Body of pancreas (tissue), 4 donors: ENCODE results near the gene FBXO22. TPM values are rescaled to one million over a fixed set of nuclear protein-coding genes. Genes with fewer than 3 reads are reported as not detected.

Experiments
- ATAC-seq: fragments of 150-250 bp; one replicate; pipeline ENCODE4 v1.9.1; 2016
- DNase-seq, 4 donors: peaks; one replicate each; pipeline ENCODE4 v3.0.0-alpha.2; 2019
- H3K27ac ChIP-seq, 4 donors: fragments of 200-600 bp; sonication (generic); 1 replicate in 3 of 4; 2 replicates in 1 of 4; pipeline versions ENCODE4 v1.5.1 to v1.6.1; 2016 to 2019; ENCODE audit warnings: mild to moderate bottlenecking in 1 of 4, mixed read lengths in 1 of 4, moderate library complexity in 1 of 4
- H3K27me3 ChIP-seq, 2 donors: fragments of 200-600 bp; sonication (generic); one replicate each; pipeline ENCODE4 v1.6.0; 2016; ENCODE audit warnings: mild to moderate bottlenecking in 1 of 2
- H3K36me3 ChIP-seq, 2 donors: fragments of 200-600 bp; sonication (generic); replicated peaks in 1 of 2; 2 replicates each; pipeline ENCODE4 v1.5.1; 2016; ENCODE audit warnings: low read depth in 2 of 2; ENCODE audit not compliant: insufficient read depth in 1 of 2
- H3K4me1 ChIP-seq: fragments of 200-600 bp; sonication (generic); one replicate; pipeline ENCODE4 v1.6.0; 2016
- H3K4me3 ChIP-seq, 2 donors: fragments of 200-600 bp; sonication (generic); 1 replicate in 1 of 2; 2 replicates in 1 of 2; pipeline ENCODE4 v1.5.1; 2016 to 2019
- H3K9me3 ChIP-seq, 3 donors: fragments of 200-600 bp; sonication (generic); 1 replicate in 2 of 3; 2 replicates in 1 of 3; pipeline ENCODE4 v1.5.1; 2016
- CTCF ChIP-seq, 7 experiments: fragments of 450-650 bp in 4 of 7; fragments of 200-600 bp in 3 of 7; sonication (generic) in 3 of 7; IDR thresholded peaks; one replicate each; pipeline ENCODE4 v1.5.1; 2016 to 2019; ENCODE audit warnings: antibody characterized with exemption in 7 of 7
- POLR2A ChIP-seq, 3 donors: fragments of 450-650 bp; IDR thresholded peaks; one replicate each; pipeline ENCODE4 v1.6.1; 2016; ENCODE audit warnings: antibody characterized with exemption in 3 of 3, mild to moderate bottlenecking in 2 of 3
- WGBS, 2 donors: methylation state at CpG; one replicate each; pipeline ENCODE4 v1.1.5; 2017; 5-methylcytosine and 5-hydroxymethylcytosine counted together
- intact Hi-C: fragments of 100-400 bp; cut with DNase I; formaldehyde crosslinking; loops from one replicate; pipeline ENCODE4 v1.15.1; 2023
- total RNA-seq, 2 donors: library from RNA; depleted of rRNA; stranded (reverse); fragments of >200 nt; gene quantifications; one replicate each; pipeline ENCODE4 v1.1.0, GENCODE V29; 2016

Gene FBXO22
- total RNA-seq, 2 donors from 2014 or later, result 13.5 to 23.9 TPM

GRCh38 chr15:75923756-75924155, 20.1 kb downstream of the FBXO22 start:
- H3K27ac ChIP-seq, result no peak overlapping the region
- no peak overlapping the region for H3K4me3 ChIP-seq
- H3K27me3 ChIP-seq, result no peaks in the 10 kb centered on the region
- intact Hi-C loops, result no loop called here
- no peaks in the 10 kb centered on the region for H3K36me3 ChIP-seq
- WGBS, 2 donors, result 93 to 96% methylated on average over 4 of the region's 4 CpGs
- H3K9me3 ChIP-seq, result no peaks in the 10 kb centered on the region
- ATAC-seq (no peak), DNase-seq (no peak)
- peaks cover 10% of the 10 kb centered on the region for H3K4me1 ChIP-seq
- TF ChIP-seq POLR2A (IDR thresholded peaks at IDR 0.05) (no peak), CTCF (IDR thresholded peaks at IDR 0.05) (no peak)

- no peaks in the 10 kb centered on the region for H3K9me3 ChIP-seq
- intact Hi-C loops, result no loop called here
- peaks cover 10% of the 10 kb centered on the region for H3K4me1 ChIP-seq
- no peak overlapping the region for H3K4me3 ChIP-seq
- TF ChIP-seq POLR2A (IDR thresholded peaks at IDR 0.05) (no peak), CTCF (IDR thresholded peaks at IDR 0.05) (no peak)
- no peaks in the 10 kb centered on the region for H3K36me3 ChIP-seq
- H3K27me3 ChIP-seq, result no peaks in the 10 kb centered on the region
- no peak overlapping the region for H3K27ac ChIP-seq
- DNase-seq, result no peak
- ATAC-seq, result no peak
- 57 to 76% methylated on average over 1 of the region's 1 CpG for WGBS, 2 donors
These were observed 20.9 kb downstream of the FBXO22 start for GRCh38 chr15:75924576-75924975.

GRCh38 chr15:75925440-75925839, 21.8 kb downstream of the FBXO22 start:
- H3K4me1 ChIP-seq, result peaks cover 17% of the 10 kb centered on the region
- WGBS, 2 donors, result 68 to 82% methylated on average over 2 of the region's 2 CpGs
- DNase-seq (no peak), ATAC-seq (no peak)
- H3K4me3 ChIP-seq, result no peak overlapping the region
- no peak overlapping the region for H3K27ac ChIP-seq
- intact Hi-C loops, result no loop called here
- H3K36me3 ChIP-seq, result no peaks in the 10 kb centered on the region
- no peaks in the 10 kb centered on the region for H3K27me3 ChIP-seq
- no peak for TF ChIP-seq POLR2A (IDR thresholded peaks at IDR 0.05)
- TF ChIP-seq CTCF (IDR thresholded peaks at IDR 0.05), result no peak
- no peaks in the 10 kb centered on the region for H3K9me3 ChIP-seq

GRCh38 chr15:75926931-75927330, 23.3 kb downstream of the FBXO22 start:
- intact Hi-C loops, result no loop called here
- WGBS, 2 donors, result 86 to 88% methylated on average over 3 of the region's 3 CpGs
- H3K4me3 ChIP-seq, result no peak overlapping the region
- no peaks in the 10 kb centered on the region for H3K27me3 ChIP-seq
- no peak overlapping the region for H3K27ac ChIP-seq
- peaks cover 16% of the 10 kb centered on the region for H3K4me1 ChIP-seq
- no peaks in the 10 kb centered on the region for H3K36me3 ChIP-seq
- ATAC-seq (no peak), DNase-seq (no peak)
- no peaks in the 10 kb centered on the region for H3K9me3 ChIP-seq
- TF ChIP-seq POLR2A (IDR thresholded peaks at IDR 0.05) (no peak), CTCF (IDR thresholded peaks at IDR 0.05) (no peak)

- DNase-seq (no peak), ATAC-seq (no peak)
- no peaks in the 10 kb centered on the region for H3K9me3 ChIP-seq
- H3K27me3 ChIP-seq, result no peaks in the 10 kb centered on the region
- H3K27ac ChIP-seq, result no peak overlapping the region
- TF ChIP-seq POLR2A (IDR thresholded peaks at IDR 0.05) (no peak), CTCF (IDR thresholded peaks at IDR 0.05) (no peak)
- WGBS, 2 donors, result 81 to 90% methylated on average over 4 of the region's 4 CpGs
- H3K4me3 ChIP-seq, result no peak overlapping the region
- H3K36me3 ChIP-seq, result peaks cover 0 to 1% of the 10 kb centered on the region in 2 donors
- peaks cover 9% of the 10 kb centered on the region for H3K4me1 ChIP-seq
- intact Hi-C loops, result no loop called here
These were observed 23.9 kb downstream of the FBXO22 start for GRCh38 chr15:75927601-75928000.
